ENCODE measurements around the gene THRB.

DNA sequence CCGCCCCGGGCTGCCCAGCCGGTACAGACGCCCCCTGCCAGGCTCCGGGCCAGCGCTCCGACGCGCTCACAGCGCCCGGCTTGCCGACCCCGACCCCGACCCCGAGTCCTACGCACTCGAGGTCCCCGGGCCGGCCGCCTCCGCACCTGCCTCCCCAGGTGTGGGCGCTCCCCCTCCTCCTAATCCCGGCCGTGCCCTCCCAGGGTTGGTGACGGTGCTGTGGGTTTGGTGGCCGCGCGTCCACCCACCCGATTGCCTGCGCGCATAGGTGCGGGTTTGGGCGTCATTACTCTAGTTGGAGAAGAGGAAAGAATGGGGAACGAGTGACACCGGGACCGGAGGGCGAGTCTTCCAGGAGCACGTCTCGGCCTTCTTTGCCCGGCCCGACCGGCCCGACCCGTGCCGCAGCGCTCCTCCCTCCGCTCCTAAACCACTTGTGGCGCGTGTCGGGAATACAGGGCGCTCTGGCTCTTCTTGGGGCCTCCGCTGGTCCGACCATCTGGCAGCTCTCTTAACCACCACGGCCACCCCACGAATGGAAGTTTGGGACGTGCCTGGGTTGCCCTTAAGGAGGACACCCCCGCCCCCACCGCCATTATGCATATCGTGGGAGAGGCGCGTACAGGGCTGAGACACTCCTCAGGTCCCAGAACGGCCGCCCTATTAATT, 810 bp upstream of the THRB start:
- TF ChIP-seq, protein P1, sequence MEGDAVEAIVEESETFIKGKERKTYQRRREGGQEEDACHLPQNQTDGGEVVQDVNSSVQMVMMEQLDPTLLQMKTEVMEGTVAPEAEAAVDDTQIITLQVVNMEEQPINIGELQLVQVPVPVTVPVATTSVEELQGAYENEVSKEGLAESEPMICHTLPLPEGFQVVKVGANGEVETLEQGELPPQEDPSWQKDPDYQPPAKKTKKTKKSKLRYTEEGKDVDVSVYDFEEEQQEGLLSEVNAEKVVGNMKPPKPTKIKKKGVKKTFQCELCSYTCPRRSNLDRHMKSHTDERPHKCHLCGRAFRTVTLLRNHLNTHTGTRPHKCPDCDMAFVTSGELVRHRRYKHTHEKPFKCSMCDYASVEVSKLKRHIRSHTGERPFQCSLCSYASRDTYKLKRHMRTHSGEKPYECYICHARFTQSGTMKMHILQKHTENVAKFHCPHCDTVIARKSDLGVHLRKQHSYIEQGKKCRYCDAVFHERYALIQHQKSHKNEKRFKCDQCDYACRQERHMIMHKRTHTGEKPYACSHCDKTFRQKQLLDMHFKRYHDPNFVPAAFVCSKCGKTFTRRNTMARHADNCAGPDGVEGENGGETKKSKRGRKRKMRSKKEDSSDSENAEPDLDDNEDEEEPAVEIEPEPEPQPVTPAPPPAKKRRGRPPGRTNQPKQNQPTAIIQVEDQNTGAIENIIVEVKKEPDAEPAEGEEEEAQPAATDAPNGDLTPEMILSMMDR (IDR thresholded peaks at IDR 0.05) = peak in 4 of 12 donors; percentile 3 to 20 (median 11)
- no peak for TF ChIP-seq POLR2A (IDR thresholded peaks at IDR 0.05)

All from heart left ventricle (tissue), 13 donors.